SK-N-SH (cell line): ENCODE results near the gene TRMO. TPM values are rescaled to one million over a fixed set of nuclear protein-coding genes. Genes with fewer than 3 reads are reported as not detected.
"Not testable (repeated sequence)": the region's sequence is repeated elsewhere in the genome, so short reads cannot be mapped to it uniquely, and the experiment has no call there.

ENCODE experiments used
- CTCF ChIA-PET: fragments of 300-600, 350-600 bp; formaldehyde crosslinking; extraction: SDS; loops from one replicate; lab custom pipeline; 2021; lab: Yijun Ruan, JAX
- POLR2A ChIA-PET: fragments of 350-600 bp; sonication (Branson Sonifier 250); formaldehyde crosslinking; extraction: SDS; loops from one replicate; lab custom pipeline; 2020; ENCODE audit warnings: antibody characterized with exemption, inconsistent platforms; lab: Yijun Ruan, JAX
- DNase-seq: peaks from one replicate; pipeline ENCODE4 v3.0.0; 2012
- H2AFZ ChIP-seq: fragments of 200-600 bp; sonication (generic); 2 replicates; pipeline ENCODE4 v1.8.1; 2016; ENCODE audit warnings: antibody characterized with exemption, mild to moderate bottlenecking, low read depth
- H3F3A ChIP-seq: fragments of 200-600 bp; sonication (generic); replicated peaks from 2 replicates; pipeline ENCODE3; 2016; ENCODE audit warnings: antibody characterized with exemption, mild to moderate bottlenecking; ENCODE audit not compliant: insufficient read depth
- H3K27ac ChIP-seq, 2 experiments: fragments of 200-500 bp in 1 of 2; fragments of 200-600 bp in 1 of 2; sonication (Bioruptor generic) in 1 of 2; sonication (generic), shearing (Covaris generic) in 1 of 2; 2 replicates each; pipeline versions ENCODE4 v1.5.1 to v1.6.1; 2014 to 2016; ENCODE audit warnings: low read depth in 2 of 2, inconsistent platforms in 1 of 2, low read length in 1 of 2, mild to moderate bottlenecking in 1 of 2, mixed read lengths in 1 of 2
- H3K27me3 ChIP-seq: fragments of 200-600 bp; sonication (generic), shearing (Covaris generic); 2 replicates; pipeline ENCODE4 v1.6.1; 2016; ENCODE audit warnings: mixed run types; ENCODE audit not compliant: insufficient read depth
- H3K36me3 ChIP-seq, 2 experiments: fragments of 200-500 bp in 1 of 2; fragments of 200-600 bp in 1 of 2; sonication (Bioruptor generic) in 1 of 2; sonication (generic) in 1 of 2; replicated peaks in 1 of 2; 2 replicates each; pipeline versions ENCODE3 to v1.5.1; 2014 to 2016; ENCODE audit warnings: low read length in 1 of 2, mild to moderate bottlenecking in 1 of 2; ENCODE audit not compliant: insufficient read depth in 2 of 2, control insufficient read depth in 1 of 2
- H3K4me1 ChIP-seq, 2 experiments: fragments of 200-500 bp in 1 of 2; fragments of 200-600 bp in 1 of 2; sonication (Bioruptor generic) in 1 of 2; sonication (generic), shearing (Covaris generic) in 1 of 2; 2 replicates each; pipeline versions ENCODE4 v1.5.1 to v1.6.1; 2014 to 2016; ENCODE audit warnings: low read depth in 1 of 2, low read length in 1 of 2, mixed run types in 1 of 2; ENCODE audit not compliant: insufficient read depth in 2 of 2, control insufficient read depth in 1 of 2
- H3K4me2 ChIP-seq: fragments of 200-600 bp; sonication (generic), shearing (Covaris generic); 2 replicates; pipeline ENCODE4 v1.6.1; 2017; ENCODE audit warnings: mixed run types
- H3K4me3 ChIP-seq, 2 experiments: fragments of 200-500 bp in 1 of 2; fragments of 200-600 bp in 1 of 2; sonication (Bioruptor generic) in 1 of 2; sonication (generic), shearing (Covaris generic) in 1 of 2; 2 replicates each; pipeline versions ENCODE4 v1.5.1 to v1.8.1; 2014 to 2016; ENCODE audit warnings: low read depth in 2 of 2, inconsistent platforms in 1 of 2, low read length in 1 of 2, mild to moderate bottlenecking in 1 of 2, mixed read lengths in 1 of 2, moderate library complexity in 1 of 2
- H3K79me2 ChIP-seq: fragments of 200-600 bp; sonication (generic); 2 replicates; pipeline ENCODE4 v1.8.1; 2017; ENCODE audit warnings: mild to moderate bottlenecking; ENCODE audit not compliant: insufficient read depth
- H3K9ac ChIP-seq: fragments of 200-600 bp; sonication (generic); 2 replicates; pipeline ENCODE4 v1.6.1; 2017; ENCODE audit warnings: mixed run types
- H3K9me2 ChIP-seq: fragments of 200-600 bp; sonication (generic); 2 replicates; pipeline ENCODE4 v1.6.1; 2017; ENCODE audit warnings: mixed run types
- H3K9me3 ChIP-seq: fragments of 200-600 bp; sonication (generic); 2 replicates; pipeline ENCODE4 v1.6.1; 2017; ENCODE audit warnings: mixed run types, mild to moderate bottlenecking, moderate library complexity
- H4K20me1 ChIP-seq: fragments of 200-600 bp; sonication (generic); 2 replicates; pipeline ENCODE4 v1.6.1; 2017; ENCODE audit warnings: mild to moderate bottlenecking, mixed run types; ENCODE audit not compliant: insufficient read depth
- CTCF ChIP-seq: fragments of 200-600 bp; sonication (generic); IDR thresholded peaks from 2 replicates; pipeline ENCODE4 v1.6.1; 2017; ENCODE audit warnings: antibody characterized with exemption, mild to moderate bottlenecking, moderate library complexity
- GATA2 ChIP-seq: sonication (generic); formaldehyde crosslinking; IDR thresholded peaks from 2 replicates; pipeline ENCODE4 v1.5.0; 2020; ENCODE audit warnings: mild to moderate bottlenecking, missing genetic modification reagents
- MEF2A ChIP-seq: IDR thresholded peaks from 2 replicates; pipeline ENCODE4 v1.4.0; 2012; ENCODE audit warnings: low read depth, borderline replicate concordance
- RAD21 ChIP-seq: IDR thresholded peaks from 2 replicates; pipeline ENCODE4 v1.6.1; 2012; ENCODE audit warnings: mild to moderate bottlenecking, low read length
- SMC3 ChIP-seq: IDR thresholded peaks from 2 replicates; pipeline ENCODE4 v1.6.1; 2012; ENCODE audit warnings: low read depth, low read length, improper control_type of control experiment
- YY1 ChIP-seq: IDR thresholded peaks from 2 replicates; pipeline ENCODE4 v1.4.0; 2012; ENCODE audit warnings: low read depth, mild to moderate bottlenecking
- WGBS: methylation state at CpG from one replicate; pipeline ENCODE4 v1.1.6; 2017; ENCODE audit warnings: low lambda C conversion rate; 5-methylcytosine and 5-hydroxymethylcytosine counted together
- polyA plus RNA-seq, 3 experiments: library from polyadenylated mRNA; depleted of rRNA; stranded (reverse); fragments of >200 nt; gene quantifications; 2 replicates each; pipeline ENCODE4 v1.2.3, GENCODE V29; 2012

Gene TRMO
- polyA plus RNA-seq, 1 of the 3 experiments (the other 2 are of a cell fraction), result 8.1 TPM

GRCh38 chr9:97954550-97954989 lies 32.3 kb upstream of the TRMO start:
- no peak overlapping the region for H3K9ac ChIP-seq
- H3K79me2 ChIP-seq, result no peaks in the 10 kb centered on the region
- H2AFZ ChIP-seq, result no peak overlapping the region
- H3F3A ChIP-seq, result no peaks in the 10 kb centered on the region
- H3K4me1 ChIP-seq, result no peaks in the 10 kb centered on the region
- ChIA-PET POLR2A (no interaction called here), CTCF (interaction anchor here (0.6 to 3.7 kb wide), 7 partner anchors 9 to 457 kb away, joined by 3 to 20 read pairs (median 4); partner anchors contain the start of gene TRMO)
- no peak overlapping the region; a peak in 1 of 4 replicates for H3K4me3 ChIP-seq
- DNase-seq, result peak; percentile 58
- H3K27ac ChIP-seq, result no peak overlapping the region
- no peak for TF ChIP-seq GATA2 (CRISPR knock-in tag)
- peak; percentile 56 for TF ChIP-seq CTCF
- TF ChIP-seq SMC3, result peak; percentile 51
- TF ChIP-seq MEF2A, result no peak
- peak; percentile 55 for TF ChIP-seq RAD21
- no peak for TF ChIP-seq YY1
- H4K20me1 ChIP-seq, result no peaks in the 10 kb centered on the region
- H3K4me2 ChIP-seq, result no peak overlapping the region
- H3K9me3 ChIP-seq, result no peaks in the 10 kb centered on the region
- no peaks in the 10 kb centered on the region for H3K9me2 ChIP-seq
- H3K36me3 ChIP-seq, result no peaks in the 10 kb centered on the region
- no peaks in the 10 kb centered on the region; the same call in 1 of the 2 replicates for H3K27me3 ChIP-seq

- H3K36me3 ChIP-seq, H3F3A ChIP-seq, H2AFZ ChIP-seq, H3K27ac ChIP-seq, H3K4me3 ChIP-seq, H3K4me2 ChIP-seq, H4K20me1 ChIP-seq, H3K79me2 ChIP-seq, DNase-seq, H3K9ac ChIP-seq, H3K4me1 ChIP-seq, H3K9me2 ChIP-seq, H3K9me3 ChIP-seq, H3K27me3 ChIP-seq: not testable (repeated sequence)
- ChIA-PET CTCF (interaction anchor here (0.9 kb wide), 2 partner anchors 21 to 27 kb away, joined by 3 to 4 read pairs; no protein-coding TSS in a partner anchor), POLR2A (interaction anchor here (0.7 kb wide), 1 partner anchor 33 kb away, joined by 3 read pairs; no protein-coding TSS in a partner anchor)
- WGBS, result 13% methylated on average over 4 of the region's 5 CpGs
These were observed 28.6 kb upstream of the TRMO start for GRCh38 chr9:97950873-97951272.

GRCh38 chr9:97947094-97947493 lies 24.8 kb upstream of the TRMO start:
- H3K27me3 ChIP-seq, POLR2A ChIA-PET, H3F3A ChIP-seq, H3K4me1 ChIP-seq, H3K79me2 ChIP-seq, H3K4me3 ChIP-seq, DNase-seq, H4K20me1 ChIP-seq, H3K36me3 ChIP-seq, H3K9me2 ChIP-seq, H3K4me2 ChIP-seq, H2AFZ ChIP-seq, H3K9me3 ChIP-seq, H3K9ac ChIP-seq, CTCF ChIA-PET, H3K27ac ChIP-seq: not testable (repeated sequence)
- WGBS, result 7% methylated on average over 2 of the region's 2 CpGs

DNA sequence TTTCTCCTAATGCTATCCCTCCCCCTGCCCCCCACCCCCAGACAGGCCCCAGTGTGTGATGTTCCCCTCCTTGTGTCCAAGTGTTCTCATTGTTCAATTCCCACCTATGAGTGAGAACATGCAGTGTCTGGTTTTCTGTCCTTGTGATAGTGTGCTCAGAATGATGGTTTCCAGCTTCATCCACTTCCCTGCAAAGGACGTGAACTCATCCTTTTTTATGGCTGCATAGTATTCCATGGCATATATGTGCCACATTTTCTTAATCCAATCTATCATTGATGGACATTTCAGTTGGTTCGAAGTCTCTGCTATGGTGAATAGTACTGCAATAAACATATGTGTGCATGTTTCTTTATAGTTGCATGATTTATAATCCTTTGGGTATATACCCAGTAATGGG lies 23.2 kb upstream of the TRMO start:
- POLR2A ChIA-PET, result not testable (repeated sequence)

More for the DNA sequence above, 23.2 kb upstream of the TRMO start:
- H3K9me3 ChIP-seq, H3K27me3 ChIP-seq, H2AFZ ChIP-seq, H3K9ac ChIP-seq, H3F3A ChIP-seq, H3K9me2 ChIP-seq, H3K4me2 ChIP-seq, H3K79me2 ChIP-seq, H3K4me3 ChIP-seq, H4K20me1 ChIP-seq, H3K27ac ChIP-seq, CTCF ChIA-PET, H3K4me1 ChIP-seq, H3K36me3 ChIP-seq, DNase-seq: not testable (repeated sequence)
- WGBS, result 2% methylated on average over 2 of the region's 2 CpGs
